ENCODE results near the gene ATL2.
"Not testable (repeated sequence)": the region's sequence is repeated elsewhere in the genome, so short reads cannot be mapped to it uniquely, and the experiment has no call there.

Gene ATL2

DNA sequence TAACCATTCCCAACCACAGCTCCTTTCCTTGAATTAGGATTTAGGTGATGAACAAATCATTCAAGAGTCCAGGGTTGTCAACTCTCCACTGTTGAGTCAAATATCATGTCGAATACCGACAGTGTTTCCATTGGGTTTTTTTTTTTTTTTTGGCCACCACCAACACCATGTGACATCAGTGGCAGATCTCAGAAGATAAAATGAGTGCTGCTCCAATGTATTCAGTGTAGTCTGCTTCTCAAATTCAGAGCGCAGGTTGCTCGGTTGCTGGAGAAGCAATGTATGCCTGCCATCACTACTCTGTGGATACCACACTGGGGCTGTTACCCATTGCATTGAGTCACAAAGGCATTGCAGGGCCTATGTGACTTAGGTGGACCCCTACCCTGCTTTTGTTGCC, 10.8 kb upstream of the ATL2 start:
- peak in 1 of 2 donors; percentile 16 for DNase-seq

DNA sequence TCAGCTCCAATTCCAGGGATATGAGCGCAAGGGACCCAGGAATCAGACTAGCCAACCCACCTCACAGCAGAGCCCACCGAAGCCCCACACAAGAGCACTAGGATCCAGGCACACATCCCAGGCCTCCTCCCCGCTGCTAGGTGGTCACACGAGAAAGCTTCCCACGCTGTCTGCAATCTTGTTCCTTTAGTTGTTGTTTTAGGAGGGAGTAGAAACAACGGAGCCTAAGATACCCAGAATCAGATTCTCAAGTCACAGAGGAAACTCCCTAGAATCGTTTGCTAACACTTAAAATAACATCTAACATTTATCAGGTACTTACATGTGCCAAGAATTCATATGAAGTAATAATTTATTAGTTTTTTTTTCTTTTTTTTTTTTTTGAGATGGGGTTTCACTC, 9.7 kb upstream of the ATL2 start:
- DNase-seq = no peak

DNA sequence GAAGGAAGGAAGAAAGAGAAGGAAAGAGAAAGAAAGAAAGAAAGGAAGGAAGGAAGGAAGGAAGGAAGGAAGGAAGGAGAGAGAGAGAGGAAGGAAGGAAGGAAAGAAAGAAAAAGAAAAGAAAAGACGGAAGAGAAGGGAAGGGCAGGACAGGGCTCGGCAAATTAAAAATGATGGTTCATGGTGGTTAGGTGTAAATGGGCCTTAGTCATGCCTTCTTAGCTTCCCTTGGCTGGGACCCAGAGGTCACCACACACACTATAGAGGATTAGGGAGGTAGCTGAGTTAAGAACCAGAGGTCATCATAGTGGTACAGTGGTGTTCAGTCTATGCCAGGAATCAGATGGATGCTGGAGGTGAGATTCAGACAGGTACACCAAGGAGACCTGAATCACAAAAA, 9.3 kb upstream of the ATL2 start:
- no peak for DNase-seq

DNA sequence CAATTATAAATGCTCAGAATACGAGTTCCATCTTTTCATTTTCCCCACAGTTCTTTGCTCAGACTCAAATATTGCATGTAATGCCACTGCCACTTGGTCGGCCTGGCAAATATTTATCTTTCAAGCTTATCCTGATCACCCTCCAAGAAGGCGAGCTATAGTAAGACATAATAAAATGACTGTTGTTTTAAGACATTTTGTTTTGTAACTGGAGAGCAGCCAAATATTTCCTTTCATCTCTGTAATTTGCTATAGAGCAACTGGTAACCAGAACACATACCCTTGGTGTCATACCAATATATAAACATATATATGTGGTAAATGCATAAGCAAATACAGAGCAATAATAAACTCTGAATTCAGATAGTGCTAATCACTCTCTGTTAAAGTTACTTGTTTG, 7.3 kb upstream of the ATL2 start:
- no peak for DNase-seq

DNA sequence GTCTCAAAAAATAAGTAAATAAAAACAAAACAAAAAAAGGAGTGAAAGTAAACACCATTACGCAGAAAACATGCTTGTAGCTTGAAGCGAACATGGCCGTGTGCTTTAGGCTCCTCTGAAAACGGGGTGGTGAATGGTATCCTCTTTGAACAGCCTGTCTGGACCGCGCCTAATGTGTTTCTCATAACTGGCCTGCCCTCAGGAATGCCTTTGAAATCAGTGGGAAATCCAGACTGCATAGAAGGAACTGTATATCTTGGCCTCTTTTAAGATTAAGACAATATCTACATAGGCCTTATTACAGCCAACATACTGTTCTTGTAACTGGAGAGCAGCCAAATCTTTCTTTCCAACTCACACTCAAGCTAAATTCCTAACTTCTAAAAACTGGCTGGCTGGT, 6.7 kb upstream of the ATL2 start:
- DNase-seq = not testable (repeated sequence)

DNA sequence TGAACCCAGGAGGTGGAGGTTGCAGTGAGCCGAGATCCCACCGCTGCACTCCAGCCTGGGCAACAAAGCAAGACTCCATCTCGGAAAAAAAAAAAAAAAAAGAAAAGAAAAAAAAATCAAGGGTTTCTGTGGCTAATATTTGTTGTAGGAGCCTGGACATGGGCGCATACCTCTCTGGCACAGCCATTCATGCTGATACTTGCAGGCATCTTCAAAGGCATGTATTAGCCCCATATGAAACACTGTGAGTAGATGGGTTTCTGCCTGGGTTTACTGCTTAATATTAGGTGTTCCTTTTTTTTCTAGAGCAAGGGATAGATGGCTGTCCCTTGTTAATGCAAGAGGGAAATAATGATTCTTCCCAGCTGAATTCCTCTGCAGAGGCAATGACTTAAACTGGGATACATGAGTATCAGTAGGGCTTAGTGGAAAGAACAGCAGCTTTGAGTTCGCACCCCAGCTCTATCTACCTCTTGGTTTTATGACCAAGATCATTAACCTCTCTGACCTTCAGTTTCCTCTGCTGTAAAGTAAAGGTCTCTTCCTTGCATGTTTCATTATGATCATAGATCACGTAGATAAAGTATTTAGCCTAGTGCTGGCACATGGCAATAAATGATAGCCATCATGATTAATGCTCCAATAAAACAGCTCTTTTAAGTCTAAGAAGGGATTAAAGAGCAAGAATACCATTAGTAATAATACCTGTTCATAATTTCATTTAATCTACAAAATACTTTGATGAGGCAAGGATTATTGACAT, 4.5 kb upstream of the ATL2 start:
- DNase-seq = no peak

DNA sequence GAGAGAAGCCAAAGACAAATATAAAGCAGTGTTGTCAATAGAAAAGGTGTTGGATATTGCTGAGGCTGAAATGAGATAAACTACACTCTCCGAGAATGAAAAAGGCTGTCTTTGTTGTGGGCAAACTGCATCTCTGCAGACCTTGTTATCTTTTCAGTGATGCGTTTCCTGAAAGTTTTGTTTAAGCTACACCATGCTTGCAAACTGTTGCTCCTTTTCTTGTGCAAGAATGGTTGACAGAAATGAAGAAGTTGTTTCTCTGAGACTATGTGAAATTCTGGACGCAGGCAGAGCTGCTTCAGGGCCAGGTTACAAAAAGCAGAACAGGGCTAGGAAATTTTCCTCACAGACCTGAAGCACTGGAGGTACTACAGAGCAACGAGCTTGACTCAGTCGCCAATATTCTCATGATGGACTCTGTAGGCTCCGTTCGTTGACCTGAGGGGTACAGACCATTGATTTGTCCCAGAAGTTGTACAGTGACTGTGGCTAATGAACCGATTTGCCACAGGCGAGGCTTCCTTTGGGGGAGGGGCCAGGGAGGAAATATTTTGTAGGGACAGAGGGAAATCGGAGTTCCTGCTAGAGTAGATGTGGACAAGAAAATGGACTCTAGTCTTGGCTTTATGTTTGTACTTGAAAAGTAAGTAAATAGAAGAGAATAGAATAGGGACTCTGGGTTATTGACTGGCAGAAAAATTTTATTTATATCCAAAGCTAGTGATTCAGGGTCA, 3.5 kb upstream of the ATL2 start:
- peak; percentile 13 to 51 for DNase-seq

DNA sequence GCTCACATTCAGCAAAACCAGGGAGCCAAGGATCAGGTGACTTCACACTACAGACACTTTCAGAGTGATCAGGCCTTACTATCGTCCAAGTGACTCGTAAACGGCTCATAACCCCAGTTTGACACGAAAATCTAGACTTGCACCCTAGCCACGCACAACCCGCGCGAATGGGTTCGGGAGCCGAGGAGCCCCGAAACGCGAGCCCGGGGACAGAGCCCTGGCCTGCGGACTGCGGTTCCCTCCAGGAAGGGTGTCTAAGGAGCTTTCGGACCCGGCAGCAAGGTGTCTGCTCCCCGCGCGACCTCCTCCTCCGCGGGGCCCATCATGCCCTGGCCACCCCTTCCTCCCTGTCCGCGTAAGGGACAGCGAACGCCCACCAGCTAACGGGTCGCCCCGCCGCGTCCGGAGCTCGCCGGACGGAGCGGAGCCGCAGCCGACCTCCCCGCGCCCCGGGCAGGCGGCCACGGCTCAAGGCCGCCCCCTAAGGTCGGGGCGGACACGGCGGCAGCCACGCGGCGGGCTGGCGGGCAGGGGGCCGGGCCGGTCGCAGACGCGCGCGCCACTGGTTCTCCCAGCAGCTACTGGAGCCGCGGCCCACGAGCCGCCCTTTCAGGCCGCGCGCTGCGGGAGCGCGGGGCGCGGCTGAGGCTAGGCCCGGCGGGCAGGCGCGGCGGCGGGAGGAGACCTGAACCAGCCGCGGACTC, 575 bp downstream of the ATL2 start:
- DNase-seq = peak; percentile 53 to 69

DNA sequence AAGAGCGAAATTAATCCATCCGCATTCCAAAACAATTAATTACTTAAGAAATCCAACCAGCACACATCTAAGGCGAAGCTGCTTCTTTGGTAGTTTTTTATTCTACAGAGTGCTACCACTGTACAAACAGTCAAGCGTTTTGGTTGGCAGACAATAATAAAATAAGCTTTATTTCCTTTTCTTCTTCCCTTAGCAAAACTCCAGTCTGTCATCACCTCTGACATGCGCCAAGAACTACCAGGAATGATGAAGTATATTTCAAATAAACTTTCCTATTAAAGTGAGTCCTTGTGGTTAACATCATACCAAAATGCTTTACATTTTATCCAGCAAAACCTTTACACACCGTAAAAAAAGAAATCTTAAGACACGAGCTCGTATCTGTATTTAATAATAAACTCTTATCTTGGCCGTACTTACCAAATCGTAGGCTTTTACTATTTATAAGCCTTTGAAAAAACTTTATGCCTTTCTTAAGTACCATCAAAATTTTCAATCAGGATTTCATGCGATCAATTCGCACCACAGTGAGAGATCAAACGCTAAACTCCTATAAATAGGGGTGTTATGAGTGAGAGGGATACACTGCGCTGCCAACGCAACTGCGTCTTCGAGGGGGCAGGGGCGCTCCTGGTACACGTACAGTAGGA, 1.3 kb downstream of the ATL2 start:
- peak in 1 of 2 donors; percentile 49 for DNase-seq

DNA sequence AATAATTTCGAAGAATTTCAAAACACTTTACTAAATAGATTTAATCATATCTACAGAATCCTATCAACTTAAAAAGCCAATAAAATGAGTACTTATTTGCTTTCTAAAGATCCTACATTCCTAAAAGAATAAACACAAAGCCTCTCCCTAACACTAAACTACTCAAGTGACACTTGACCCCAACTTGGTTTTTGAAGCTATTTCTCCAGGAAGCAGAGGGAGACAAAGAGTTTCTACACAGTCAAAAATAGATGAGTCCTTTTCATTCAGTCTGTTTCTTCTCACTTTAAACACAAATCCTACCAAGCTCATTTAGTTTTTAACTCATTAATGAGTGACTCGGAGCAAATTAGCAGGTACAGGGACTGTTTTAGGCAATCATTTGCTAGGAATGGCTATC, 2.1 kb downstream of the ATL2 start:
- DNase-seq = no peak

DNA sequence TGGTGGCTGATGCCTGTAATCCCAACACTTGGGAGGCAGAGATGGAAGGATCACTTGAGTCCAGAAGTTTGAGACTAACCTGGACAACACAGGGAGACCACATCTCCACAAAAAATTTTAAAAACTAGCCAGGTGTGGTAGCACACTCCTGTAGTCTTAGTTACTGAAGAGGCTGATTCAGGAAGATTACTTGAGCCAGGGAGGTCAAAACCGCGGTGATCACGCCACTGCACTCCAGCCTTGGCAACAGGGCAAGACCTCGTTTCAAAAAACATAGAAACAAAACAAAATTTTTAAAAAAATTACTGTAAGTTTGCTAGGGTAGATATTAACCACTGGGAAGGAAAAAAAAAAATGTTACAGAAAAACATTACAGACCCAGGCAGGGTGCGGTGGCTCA, 5.8 kb downstream of the ATL2 start:
- no peak for DNase-seq

DNA sequence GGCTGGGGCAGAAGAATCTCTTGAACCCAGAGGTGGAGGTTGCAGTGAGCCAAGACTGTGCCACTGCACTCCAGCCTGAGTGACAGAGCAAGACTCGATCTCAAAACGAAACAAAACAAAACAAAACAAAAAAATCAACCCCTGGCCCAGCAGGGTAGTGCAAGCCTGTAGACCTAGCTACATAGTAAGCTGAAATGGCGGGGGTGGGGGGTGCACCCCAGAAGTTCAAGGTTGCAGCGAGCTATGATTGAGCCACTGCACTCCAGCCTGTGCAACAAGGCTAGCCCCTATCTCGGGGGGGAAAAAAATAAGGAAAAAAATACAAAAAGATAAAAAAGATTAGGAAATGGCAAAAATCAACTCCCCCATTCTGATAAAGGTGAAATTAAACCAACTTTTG, 6.4 kb downstream of the ATL2 start:
- DNase-seq = no peak

DNA sequence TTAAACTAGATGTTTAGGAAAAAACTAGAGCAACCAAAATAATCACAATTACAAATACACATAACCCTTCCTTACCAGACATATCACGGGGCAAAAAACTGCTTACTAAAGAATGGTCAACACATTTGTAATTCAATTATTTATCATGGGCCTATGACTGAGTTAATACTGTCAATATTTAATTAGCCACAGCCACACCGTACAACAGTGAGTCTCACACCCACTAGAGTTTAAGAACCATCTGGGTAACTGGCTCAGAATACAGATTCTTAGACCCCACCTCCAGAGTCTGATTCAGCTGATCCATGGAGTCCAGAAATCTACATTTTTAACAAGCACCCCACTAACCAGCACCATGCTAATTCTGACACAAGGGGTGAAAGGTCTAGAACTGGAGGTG, 14.8 kb downstream of the ATL2 start:
- DNase-seq = no peak

DNA sequence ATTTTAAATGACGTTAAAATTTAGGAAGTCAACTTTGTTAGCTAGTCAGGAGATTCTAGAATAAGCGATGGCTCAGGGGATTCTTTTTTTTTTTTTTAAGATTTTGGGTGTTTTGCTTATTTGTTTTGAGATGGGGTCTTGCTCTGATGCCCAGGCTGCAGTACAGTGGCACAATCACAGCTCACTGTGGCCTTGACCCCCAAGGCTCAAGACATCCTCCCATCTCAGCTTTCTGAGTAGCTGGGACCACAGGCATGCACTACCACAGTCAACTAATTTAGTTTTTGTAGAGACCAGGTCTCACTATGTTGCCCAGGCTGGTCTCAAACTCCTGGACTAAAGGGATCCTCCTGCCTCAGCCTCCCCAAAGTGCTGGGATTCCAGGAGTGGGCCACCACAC, 16.9 kb downstream of the ATL2 start:
- no peak for DNase-seq

DNA sequence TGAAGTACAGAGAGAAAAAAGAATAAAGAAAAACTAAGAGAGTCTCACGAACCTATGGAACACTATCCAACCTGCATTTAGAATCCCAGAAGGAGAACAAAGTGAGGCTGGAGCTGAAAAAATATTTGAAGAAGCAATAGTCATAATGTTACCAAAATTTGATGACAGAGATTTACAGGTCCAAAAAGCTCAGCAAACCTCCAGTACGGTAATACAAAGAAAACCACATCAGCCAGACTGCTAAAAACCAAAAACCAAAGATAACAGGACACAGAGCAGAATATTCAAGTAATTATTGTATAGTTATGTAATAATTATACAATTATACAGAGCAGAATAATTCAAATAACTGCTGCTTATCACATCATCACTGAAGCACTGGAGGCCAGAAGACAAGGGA, 23.7 kb downstream of the ATL2 start:
- no peak for DNase-seq

DNA sequence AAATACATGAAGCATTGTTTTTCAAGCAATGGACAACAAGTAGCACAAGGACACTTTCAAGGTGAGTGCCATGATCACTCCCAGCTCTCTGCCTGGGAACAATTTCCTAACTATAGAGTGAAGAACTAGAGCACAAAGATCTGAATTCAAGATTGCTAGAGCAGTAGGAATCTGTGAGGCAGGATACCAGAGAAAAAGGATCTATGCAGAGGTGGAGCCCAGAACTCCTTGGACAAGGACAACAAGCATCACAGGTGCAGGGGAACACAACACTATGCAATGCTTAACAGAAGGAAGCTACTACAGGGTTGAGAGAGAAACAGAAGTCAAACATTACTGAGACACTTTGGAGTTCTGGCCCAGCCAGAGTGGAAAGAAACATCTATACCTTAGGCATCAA, 24.7 kb downstream of the ATL2 start:
- DNase-seq = no peak

DNA sequence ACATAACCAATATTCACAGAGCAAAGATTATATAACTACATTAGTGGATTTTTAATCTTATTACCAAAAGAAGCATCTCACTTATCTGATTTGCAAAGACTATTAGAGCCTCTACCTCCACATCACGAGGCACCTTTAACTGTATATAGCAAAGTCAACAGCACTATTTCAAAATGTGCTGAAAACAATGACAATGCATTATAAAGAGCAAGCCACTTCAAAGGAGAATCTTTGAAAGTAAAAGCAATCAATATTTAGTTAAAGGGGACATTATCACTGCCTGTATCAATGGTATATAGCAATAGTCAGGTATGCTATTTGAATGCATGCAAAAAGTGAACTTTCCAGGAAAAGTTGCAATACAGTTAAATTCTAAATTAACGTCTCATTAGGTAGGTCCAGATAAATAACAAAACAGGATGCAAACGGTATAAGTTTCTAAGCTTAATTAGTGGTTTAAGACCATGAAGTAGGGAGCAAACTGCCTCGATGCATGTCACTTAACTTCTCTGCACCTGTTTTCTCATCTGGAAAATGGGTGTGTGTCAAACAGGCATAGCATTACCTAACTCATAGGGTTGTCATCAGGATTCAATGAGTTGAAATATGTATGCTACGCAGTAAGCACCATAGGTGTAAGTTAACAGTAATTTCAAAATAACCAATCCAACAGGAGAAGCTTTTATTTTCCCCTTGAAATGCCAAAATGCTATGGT, 31.6 kb downstream of the ATL2 start:
- DNase-seq = no peak

DNA sequence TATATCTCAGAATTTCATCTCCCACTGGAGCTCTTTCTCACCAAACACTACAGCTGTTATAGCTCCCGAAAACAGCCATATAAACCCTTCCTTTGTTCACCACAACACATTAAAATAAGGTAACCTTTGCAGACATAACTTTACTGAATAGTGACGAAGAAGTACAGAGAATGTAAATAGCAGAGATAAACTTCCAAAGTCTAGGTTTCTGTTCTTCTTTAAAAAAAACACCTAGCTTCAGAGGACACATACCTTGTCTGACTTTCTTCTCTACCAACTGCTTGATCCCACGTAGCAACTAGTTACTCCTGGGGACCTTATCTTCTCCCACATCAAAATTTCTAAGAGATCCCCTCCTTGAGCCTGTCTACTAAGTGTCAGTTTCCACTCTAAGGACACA, 32.3 kb downstream of the ATL2 start:
- no peak for DNase-seq

DNA sequence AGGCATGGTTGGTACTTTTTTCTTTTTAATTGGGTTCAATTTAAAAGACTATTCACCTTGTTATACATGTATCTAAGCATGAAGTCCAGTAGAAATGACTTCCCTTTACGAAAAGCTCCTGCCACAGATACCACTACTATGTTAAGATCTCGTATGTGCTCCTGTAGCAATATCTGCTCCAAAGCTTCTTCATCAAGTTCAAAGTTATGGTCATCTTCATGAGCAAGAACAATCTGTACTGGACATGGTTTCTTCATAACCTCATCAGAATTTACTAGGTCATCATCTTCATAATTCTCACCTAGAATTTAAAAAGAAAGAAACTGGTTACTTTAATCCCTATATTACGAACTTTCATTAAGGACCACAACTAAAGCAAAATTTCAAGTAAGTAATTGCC, 33.9 kb downstream of the ATL2 start:
- DNase-seq = no peak

DNA sequence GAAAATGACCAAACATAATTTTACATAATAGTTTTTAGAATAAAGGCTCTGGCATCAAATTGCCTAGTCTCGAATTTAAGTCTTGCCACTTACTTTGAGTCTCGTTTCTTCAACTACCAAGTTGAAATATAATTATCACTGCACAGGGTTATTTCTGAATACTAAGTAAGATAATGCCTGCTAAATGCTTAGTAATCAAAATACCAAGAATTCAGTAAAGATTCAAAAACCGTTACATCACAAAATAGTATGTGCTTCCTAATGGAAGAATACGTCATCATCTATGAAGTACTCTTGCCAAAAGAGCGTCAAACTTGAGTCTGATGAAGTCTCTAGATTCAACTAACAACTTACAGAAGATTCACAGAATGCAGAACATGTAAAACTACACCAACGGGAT, 40.5 kb downstream of the ATL2 start:
- DNase-seq = no peak

DNA sequence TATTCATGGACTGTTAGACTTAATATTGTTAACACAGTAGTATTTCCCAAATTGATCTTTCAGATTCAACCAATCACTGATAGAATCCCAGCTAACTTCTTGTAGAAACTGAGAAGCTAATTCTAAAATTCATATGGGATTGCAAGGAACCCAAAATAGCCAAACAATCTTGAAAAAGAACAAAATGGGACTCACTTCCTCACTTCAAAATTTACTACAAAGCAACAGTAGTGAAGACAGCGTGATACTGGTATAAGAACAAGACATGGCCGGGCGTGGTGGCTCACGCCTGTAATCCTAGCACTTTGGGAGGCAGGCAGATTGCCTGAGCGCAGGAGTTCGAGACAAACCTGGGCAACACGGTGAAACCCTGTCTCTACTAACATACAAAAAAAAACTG, 46.3 kb downstream of the ATL2 start:
- DNase-seq = no peak

DNA sequence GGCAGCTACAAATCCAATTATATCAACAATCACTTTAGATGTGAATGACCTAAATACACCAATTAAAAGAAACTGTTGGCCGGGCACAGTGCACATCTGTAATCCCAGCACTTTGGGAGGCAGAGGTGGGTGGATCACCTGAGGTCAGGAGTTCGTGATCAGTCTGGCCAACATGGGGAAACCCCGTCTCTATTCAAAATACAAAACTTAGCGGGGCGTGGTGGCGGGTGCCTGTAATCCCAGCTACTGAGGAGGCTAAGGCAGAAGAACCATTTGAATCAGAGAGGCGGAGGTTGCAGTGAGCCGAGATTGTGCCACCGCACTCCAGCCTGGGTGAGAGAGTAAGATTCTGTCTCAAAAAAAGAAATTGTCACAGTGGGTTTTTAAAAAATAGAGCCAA, 49.5 kb downstream of the ATL2 start:
- DNase-seq = no peak

DNA sequence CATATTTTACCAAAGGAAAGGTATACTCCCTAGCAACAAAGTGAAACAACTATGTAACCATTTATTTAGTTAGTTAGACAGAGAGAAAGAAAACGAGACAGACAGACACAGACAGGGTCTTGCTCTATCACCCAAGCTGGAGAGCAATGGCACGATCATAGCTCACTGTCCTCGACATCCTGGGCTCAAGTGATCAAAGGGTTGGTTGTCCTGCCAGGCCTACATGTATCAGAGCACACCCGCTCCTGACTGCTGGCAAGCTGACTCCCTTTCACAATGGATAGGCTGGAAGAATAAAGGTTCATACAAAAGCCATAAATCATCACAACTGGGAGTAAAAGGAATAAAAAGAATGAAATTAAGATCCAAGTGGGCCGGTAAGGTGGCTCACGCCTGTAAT, 53.5 kb downstream of the ATL2 start:
- DNase-seq = no peak
